Measurements from ENCODE around the gene CDK11A. TPM values are rescaled to one million over a fixed set of nuclear protein-coding genes. Genes with fewer than 3 reads are reported as not detected.
"Not testable (repeated sequence)": the region's sequence is repeated elsewhere in the genome, so short reads cannot be mapped to it uniquely, and the experiment has no call there.

The CDK11A gene
- total RNA-seq, 4 donors from 2014 or later = 10.8 to 53.4 (median 23.8) TPM

DNA sequence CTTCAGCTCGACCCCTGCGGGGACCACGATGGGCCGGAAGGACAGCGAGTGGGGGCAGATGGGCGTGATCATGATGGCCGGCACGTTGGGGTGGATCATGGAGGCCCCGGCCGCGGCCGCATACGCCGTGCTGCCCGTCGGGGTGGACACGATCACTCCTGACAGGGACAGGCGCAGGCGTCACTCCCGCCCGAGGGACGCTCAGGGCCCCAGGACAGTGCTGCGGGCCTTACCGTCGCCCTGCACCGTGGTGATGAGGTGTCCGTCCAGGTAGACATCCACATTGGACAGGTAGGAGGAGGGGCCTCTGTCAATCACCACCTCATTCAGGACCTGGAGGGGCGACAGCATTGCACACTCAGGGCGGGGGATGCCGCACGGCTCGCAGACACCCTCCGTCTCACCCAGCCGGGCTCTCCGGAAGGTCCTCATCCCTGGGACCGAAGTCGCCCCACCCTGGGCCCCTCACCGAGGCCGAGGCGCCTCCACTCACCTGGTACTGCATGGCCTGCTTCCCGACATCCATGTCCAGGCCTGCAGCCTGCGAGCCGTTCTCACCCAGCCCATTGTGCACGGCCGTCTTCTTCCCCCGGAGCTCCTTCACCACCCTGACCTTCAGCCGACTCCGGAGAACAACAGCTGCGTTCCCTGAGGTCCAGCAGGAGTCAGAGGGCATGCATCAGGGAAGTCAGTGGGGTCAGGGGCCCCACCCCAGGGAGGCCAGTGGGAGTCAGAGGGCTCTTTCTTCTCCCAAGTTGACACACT is 30.1 kb upstream of the CDK11A start:
- Histone ChIP-seq H3K9me3 (no peaks in the 10 kb centered on the region), H3K4me3 (no peak overlapping the region), H3K27me3 (no peaks in the 10 kb centered on the region), H3K27ac (no peak overlapping the region), H3K36me3 (peaks cover 0 to 73% of the 10 kb centered on the region in 2 donors), H3K4me1 (peaks cover 0 to 17% (median 3%) of the 10 kb centered on the region in 3 donors)
- TF ChIP-seq, protein P1, sequence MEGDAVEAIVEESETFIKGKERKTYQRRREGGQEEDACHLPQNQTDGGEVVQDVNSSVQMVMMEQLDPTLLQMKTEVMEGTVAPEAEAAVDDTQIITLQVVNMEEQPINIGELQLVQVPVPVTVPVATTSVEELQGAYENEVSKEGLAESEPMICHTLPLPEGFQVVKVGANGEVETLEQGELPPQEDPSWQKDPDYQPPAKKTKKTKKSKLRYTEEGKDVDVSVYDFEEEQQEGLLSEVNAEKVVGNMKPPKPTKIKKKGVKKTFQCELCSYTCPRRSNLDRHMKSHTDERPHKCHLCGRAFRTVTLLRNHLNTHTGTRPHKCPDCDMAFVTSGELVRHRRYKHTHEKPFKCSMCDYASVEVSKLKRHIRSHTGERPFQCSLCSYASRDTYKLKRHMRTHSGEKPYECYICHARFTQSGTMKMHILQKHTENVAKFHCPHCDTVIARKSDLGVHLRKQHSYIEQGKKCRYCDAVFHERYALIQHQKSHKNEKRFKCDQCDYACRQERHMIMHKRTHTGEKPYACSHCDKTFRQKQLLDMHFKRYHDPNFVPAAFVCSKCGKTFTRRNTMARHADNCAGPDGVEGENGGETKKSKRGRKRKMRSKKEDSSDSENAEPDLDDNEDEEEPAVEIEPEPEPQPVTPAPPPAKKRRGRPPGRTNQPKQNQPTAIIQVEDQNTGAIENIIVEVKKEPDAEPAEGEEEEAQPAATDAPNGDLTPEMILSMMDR (IDR thresholded peaks at IDR 0.05) = no peak
- TF ChIP-seq EP300 (IDR thresholded peaks at IDR 0.05) (no peak), POLR2AphosphoS5 (IDR thresholded peaks at IDR 0.05) (no peak), POLR2A (IDR thresholded peaks at IDR 0.05) (no peak)
- 81% methylated on average over 6 of the region's 49 CpGs; no CpG with 5 or more reads in 1 of the 2 donors for WGBS, 2 donors (ENCODE audit: low coverage in 1 of 2)
- no peak for ATAC-seq

GRCh38 chr1:1753607-1754005 is 29.4 kb upstream of the CDK11A start:
- Histone ChIP-seq H3K27me3 (no peaks in the 10 kb centered on the region), H3K27ac (no peak overlapping the region), H3K9me3 (no peaks in the 10 kb centered on the region), H3K4me3 (no peak overlapping the region), H3K36me3 (peaks cover 0 to 67% of the 10 kb centered on the region in 2 donors), H3K4me1 (peaks cover 0 to 11% (median 3%) of the 10 kb centered on the region in 3 donors)
- no peak for ATAC-seq
- no CpG with 5 or more reads among the region's 16 CpGs for WGBS, 2 donors (ENCODE audit: low coverage in 1 of 2)
- TF ChIP-seq, protein P1 (IDR thresholded peaks at IDR 0.05) = no peak

GRCh38 chr1:1752636-1753606 is 28.8 kb upstream of the CDK11A start:
- no peak overlapping the region for H3K27ac ChIP-seq
- H3K9me3 ChIP-seq = no peaks in the 10 kb centered on the region
- no peaks in the 10 kb centered on the region for H3K27me3 ChIP-seq
- peaks cover 0 to 4% (median 0%) of the 10 kb centered on the region in 3 donors for H3K4me1 ChIP-seq
- no peak for ATAC-seq
- 74 to 100% methylated on average over 1 to 3 of the region's 37 CpGs for WGBS, 2 donors (ENCODE audit: low coverage in 1 of 2)
- no peak for TF ChIP-seq POLR2AphosphoS5 (IDR thresholded peaks at IDR 0.05)
- TF ChIP-seq POLR2A (IDR thresholded peaks at IDR 0.05) = no peak
- TF ChIP-seq, protein P1 (IDR thresholded peaks at IDR 0.05) = no peak
- TF ChIP-seq EP300 (IDR thresholded peaks at IDR 0.05) = no peak
- H3K4me3 ChIP-seq = no peak overlapping the region
- peaks cover 0 to 60% of the 10 kb centered on the region in 2 donors for H3K36me3 ChIP-seq

- Histone ChIP-seq H3K36me3 (peaks cover 0 to 52% of the 10 kb centered on the region in 2 donors), H3K27ac (no peak overlapping the region), H3K9me3 (no peaks in the 10 kb centered on the region), H3K4me3 (no peak overlapping the region), H3K27me3 (no peaks in the 10 kb centered on the region), H3K4me1 (no peaks in the 10 kb centered on the region)
- no peak for TF ChIP-seq EP300 (IDR thresholded peaks at IDR 0.05)
- 69 to 84% methylated on average over 5 to 8 of the region's 11 CpGs for WGBS, 2 donors (ENCODE audit: low coverage in 1 of 2)
- ATAC-seq = no peak
Measured at GRCh38 chr1:1752190-1752589, 28.0 kb upstream of the CDK11A start.

- H3K36me3 ChIP-seq = peaks cover 0 to 30% of the 10 kb centered on the region in 2 donors
- not testable (repeated sequence) for H3K9me3 ChIP-seq, H3K27me3 ChIP-seq, H3K4me3 ChIP-seq, ATAC-seq, H3K27ac ChIP-seq, H3K4me1 ChIP-seq
- no CpG with 5 or more reads among the region's 9 CpGs for WGBS, 2 donors (ENCODE audit: low coverage in 1 of 2)
Measured at GRCh38 chr1:1749941-1750340, 25.8 kb upstream of the CDK11A start.

Measured in gastroesophageal sphincter (tissue), 4 donors.